ENCODE measurements around the gene IBA57.

The IBA57 gene

GRCh38 chr1:228144193-228144992 lies 21.2 kb upstream of the IBA57 start:
- DNase-seq (ENCODE audit: low read depth in 1 of 2, low spot score in 1 of 2), result no peak

- no peak for DNase-seq (ENCODE audit: low read depth in 1 of 2, low spot score in 1 of 2)
These were observed 20.6 kb upstream of the IBA57 start for GRCh38 chr1:228144993-228145343.

- DNase-seq (ENCODE audit: low read depth in 1 of 2, low spot score in 1 of 2), result no peak
These were observed 19.9 kb upstream of the IBA57 start for GRCh38 chr1:228145463-228146416.

- no peak for DNase-seq (ENCODE audit: low read depth in 1 of 2, low spot score in 1 of 2)
These were observed 19.0 kb upstream of the IBA57 start for GRCh38 chr1:228146417-228147150.

DNA sequence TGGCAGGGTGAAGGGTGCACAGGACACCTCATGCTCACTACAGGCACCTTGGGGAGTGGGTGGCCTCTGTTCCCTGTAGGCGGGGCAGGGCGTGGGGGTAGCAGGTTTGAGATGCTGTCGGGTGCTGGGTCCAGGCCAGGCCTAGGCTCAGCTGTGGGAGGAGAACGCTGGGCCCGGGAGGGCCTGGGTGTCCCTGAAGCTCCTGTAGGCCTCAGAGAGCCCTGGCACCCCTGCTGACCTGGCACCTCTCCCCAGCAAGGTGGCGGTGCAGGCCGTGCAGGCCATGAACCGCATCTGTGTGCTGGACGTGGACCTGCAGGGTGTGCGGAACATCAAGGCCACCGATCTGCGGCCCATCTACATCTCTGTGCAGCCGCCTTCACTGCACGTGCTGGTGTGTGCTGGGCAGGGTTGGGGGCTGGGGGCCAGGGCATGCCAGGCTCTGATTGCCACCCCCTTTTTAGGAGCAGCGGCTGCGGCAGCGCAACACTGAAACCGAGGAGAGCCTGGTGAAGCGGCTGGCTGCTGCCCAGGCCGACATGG lies 18.4 kb upstream of the IBA57 start:
- DNase-seq (ENCODE audit: low read depth in 1 of 2, low spot score in 1 of 2), result no peak

DNA sequence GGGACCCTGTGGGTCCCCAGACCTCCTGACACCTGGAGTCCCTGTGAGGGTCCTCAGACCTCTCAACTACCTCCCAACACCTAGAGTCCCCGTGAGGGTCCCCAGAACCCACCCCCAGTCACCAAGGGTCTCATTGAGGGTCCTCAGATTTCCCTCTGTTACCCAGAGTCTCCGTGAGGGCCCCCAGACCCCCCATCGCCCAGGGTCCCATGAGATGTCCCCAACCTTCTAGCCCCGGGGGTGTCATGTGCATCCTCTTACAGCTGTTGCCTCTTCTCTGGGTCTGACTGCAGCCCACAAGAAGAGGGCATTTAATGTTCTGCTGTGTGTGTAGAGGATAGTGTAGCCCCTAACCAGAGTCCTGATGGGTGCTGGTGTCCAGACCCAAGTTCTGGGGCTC lies 17.8 kb upstream of the IBA57 start:
- no peak for DNase-seq (ENCODE audit: low read depth in 1 of 2, low spot score in 1 of 2)

DNA sequence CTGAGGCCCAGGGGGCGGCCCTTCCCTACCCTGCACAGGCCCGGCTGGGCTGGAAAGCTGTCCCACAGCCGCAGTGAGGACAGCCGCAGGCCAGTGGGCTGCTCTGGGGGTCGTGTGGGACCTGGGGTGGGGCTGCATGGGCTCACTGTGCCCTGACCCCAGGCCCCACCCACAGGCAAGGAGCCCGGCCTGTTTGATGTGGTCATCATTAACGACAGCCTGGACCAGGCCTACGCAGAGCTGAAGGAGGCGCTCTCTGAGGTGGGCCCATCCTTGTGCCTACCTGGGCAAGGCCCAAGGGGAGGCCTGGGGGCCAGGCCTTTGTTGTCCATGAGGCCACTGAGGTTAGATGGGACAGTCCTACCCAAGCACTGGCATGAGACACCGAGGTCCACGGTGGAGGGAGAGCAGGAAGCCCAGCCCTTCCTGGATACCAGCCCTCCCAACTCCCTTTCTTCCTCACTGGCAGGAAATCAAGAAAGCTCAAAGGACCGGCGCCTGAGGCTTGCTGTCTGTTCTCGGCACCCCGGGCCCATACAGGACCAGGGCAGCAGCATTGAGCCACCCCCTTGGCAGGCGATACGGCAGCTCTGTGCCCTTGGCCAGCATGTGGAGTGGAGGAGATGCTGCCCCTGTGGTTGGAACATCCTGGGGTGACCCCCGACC lies 17.3 kb upstream of the IBA57 start:
- no peak for DNase-seq (ENCODE audit: low read depth in 1 of 2, low spot score in 1 of 2)

DNA sequence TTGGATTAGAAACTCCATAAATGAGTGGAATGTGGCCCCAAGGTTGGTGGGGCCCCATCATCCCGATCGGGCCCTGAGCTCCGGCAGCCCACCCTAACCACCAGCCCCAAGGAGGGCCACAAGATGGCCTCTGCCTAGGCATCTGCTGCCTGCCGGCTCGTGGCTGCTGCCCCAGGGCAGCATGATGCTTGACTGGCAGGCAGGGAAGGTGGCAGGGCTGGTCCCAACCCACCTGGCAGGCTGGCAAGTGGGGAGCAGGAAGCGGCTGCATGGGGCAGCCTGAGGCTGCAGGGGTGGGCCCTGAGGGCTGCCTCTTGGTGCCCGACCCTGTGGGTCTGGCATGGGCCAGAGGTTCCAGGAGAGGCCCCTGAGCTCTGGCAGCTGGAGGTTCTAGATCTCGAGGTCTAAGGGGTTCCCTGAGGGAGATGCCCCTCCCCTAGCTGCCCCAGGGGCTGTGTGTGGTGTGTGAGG lies 16.6 kb upstream of the IBA57 start:
- no peak for DNase-seq (ENCODE audit: low read depth in 1 of 2, low spot score in 1 of 2)

- no peak for DNase-seq (ENCODE audit: low read depth in 1 of 2, low spot score in 1 of 2)
These were observed 16.0 kb upstream of the IBA57 start, which contains the start of gene GJC2 for GRCh38 chr1:228149406-228150119. Gene GJC2, plus strand, starts transcription at chr1:228149930. Its CDS starts 7,829 bp downstream, at chr1:228157759.

- DNase-seq (ENCODE audit: low read depth in 1 of 2, low spot score in 1 of 2), result no peak
These were observed 15.5 kb upstream of the IBA57 start for GRCh38 chr1:228150120-228150460.

- no peak for DNase-seq (ENCODE audit: low read depth in 1 of 2, low spot score in 1 of 2)
These were observed 15.0 kb upstream of the IBA57 start for GRCh38 chr1:228150461-228151179.

DNA sequence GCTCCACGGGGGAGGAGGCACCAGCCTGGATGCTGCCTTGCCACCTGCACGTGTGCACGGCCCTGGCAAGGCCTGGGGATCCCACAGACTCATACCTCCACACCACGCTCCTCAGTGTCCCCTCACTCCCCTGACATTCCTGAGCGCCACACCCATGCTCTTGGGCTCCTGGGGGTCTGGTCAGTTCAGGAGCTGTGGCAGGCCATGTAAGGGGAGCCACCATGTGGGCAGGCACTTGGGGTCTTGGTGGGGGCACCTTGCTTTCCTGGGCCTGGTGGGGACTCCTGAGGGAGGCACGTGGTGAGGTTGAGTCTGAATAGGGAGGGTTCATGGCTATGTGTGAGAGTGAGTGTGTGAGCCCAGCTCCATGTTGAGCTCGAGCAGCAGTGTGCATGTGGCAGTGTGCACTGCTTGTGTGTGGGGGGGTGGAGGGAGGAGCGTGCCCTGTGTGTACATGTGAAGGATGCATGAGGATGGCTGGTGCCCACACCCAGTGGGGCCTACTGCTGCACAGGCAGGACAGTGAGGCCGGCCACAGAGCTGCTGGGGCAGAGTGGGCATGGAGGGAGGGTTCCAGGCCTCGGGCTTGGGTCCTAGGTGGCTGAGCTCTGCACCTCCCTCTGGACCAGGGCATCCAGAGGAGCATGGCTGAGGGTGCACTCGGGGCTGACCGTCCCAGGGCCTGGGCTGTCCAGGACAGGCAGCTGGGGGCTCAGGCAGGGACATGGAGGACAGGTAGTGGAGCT lies 14.3 kb upstream of the IBA57 start:
- no peak for DNase-seq (ENCODE audit: low read depth in 1 of 2, low spot score in 1 of 2)

DNA sequence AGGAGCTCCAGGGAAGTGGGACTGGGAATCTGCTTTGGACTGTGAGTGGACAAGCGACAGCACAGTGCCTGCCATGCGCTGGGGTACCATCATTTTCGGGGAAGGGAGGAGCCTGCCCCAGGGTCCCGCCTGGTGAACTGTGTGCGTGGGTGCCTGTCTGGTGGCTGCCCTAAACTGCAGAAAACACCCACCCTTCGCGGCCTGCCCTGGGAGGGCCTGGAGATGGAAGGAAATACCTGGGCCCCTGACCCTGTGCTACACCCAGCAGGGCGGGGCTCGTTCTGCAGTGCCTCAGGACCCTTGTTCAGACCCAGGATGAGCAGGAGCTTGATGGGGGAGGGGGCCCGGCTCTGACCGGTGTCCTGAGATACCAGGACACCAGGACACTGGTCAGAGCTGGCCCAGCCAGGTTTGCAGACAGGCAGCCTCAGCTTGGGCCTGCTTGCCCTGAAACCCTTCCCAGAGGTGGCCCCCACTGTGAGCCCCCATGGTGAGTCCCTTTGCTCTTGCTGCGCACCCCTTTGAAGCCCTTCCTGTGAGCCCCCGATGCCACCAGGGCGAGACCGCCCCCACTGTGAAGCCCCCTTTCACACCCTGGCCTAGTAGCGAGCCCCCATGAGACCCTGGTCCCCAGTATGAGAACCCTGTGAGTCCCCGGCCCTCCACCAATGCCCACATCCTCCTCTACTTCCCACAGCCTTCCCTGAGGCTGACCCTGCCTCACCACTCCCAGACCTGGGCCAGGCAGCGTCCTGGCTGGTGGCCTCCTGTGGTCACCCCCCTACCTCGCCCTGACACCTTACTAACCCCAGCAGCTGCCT lies 13.3 kb upstream of the IBA57 start:
- no peak for DNase-seq (ENCODE audit: low read depth in 1 of 2, low spot score in 1 of 2)

DNA sequence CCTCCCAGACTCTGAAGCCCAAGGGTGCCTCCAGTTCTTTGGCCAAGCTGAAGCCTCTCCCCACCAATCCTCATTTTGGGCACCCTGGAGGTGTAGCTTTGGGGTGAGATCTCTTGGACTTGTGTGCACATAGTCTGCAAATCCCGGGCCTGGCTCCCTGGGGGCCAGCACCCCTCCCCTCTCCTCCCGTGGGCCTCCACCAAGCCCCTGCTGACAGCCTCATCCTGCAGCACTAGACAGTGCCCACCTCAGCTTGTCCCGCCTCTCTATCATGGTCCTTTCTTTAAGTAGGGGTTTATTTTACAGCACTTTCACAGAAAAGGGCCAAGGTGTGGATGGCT lies 12.7 kb upstream of the IBA57 start:
- DNase-seq (ENCODE audit: low read depth in 1 of 2, low spot score in 1 of 2), result no peak

DNA sequence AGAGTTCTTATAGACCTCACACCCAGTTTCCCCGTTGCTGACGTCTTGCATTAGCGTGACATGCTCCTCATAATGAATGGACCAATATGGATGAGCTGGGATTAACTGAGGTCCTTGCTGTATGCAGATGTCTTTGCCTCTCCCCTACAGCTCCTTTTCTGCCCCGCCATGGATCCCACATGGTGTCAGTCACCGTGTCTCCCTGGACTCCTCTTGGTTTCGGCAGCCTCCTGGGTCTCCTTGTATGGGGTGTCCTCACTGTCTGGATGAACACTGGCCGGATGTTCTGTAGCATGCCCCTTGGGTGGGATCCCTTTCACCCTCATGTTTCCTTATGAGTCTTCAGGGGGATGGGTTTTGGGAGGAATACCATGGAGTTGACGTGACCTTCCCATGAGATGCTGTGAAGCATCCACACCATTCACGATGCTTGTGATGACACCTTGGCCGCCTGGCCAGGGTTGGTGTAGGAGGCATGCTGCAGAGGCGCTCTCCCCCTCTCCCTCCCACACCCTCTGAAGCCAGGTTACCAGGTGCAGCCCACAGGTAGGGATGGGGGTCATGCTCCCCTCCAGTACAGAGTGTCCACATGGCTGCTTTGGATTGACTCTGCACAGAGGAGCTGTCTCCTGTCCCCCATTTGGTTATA lies 11.5 kb upstream of the IBA57 start:
- DNase-seq (ENCODE audit: low read depth in 1 of 2, low spot score in 1 of 2), result no peak

DNA sequence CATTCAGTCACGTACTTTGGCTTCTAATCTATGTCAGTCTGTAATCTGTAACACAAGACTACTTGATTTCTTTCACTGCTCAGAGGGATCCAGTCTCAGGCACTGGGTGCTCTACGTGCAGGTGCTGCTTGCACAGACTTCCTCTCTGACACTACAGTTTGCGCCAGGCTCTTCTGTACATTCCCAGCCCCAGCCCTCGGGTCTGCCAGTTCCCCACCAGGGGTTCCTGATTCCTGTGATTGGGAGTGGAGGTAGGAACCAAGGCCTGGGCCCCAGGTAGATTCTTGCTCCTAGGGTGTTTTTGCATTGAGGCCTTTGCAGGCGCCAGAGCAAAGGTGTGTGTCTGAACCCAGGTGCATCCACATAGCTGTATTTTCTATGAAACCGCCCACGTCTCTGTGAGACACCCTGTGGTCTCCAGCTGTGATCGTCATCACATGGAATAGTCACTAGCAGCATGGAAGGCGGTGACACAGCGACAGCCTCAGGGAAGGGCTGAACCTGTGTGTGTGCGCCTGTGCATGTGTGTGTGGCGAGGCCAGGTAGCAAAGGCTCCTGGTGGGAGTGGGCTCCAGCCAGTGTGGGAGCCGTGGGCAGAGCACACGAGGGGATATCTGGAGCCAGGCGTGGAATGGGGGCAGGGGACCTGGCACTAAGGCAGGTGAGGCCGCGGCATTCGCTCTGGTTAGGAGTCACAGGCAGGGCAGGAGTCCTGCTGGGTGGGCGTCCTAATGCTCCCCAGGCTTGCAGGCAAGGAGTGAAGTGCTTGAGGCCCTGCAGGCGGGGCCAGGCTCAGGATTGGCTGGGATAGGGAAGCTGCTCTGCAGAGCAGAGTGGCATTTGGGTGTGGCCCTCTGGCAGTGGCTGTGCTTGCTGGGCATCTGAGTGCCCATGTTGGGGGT lies 10.7 kb upstream of the IBA57 start:
- peak in 1 of 2 donors; percentile 27 for DNase-seq (ENCODE audit: low read depth in 1 of 2, low spot score in 1 of 2)

Measured in activated CD4-positive, alpha-beta T cell treated with anti-CD3 and anti-CD28 coated beads, Interleukin-2, amount 50 U/mL, for 24 hours (primary cell).